CD4-positive, alpha-beta T cell (primary cell): ENCODE data around the gene MTHFD1L. TPM values are rescaled to one million over a fixed set of nuclear protein-coding genes. Genes with fewer than 3 reads are reported as not detected.

Experiments
- ATAC-seq: fragments of 200-7000 bp; cut with Tn5 transposase; one replicate; pipeline ENCODE4 v1.10.0; 2022; ENCODE audit warnings: mild to moderate bottlenecking; ENCODE audit not compliant: poor library complexity
- CTCF ChIA-PET: fragments of 350-600 bp; sonication (Branson Sonifier 250); formaldehyde crosslinking; loops from one replicate; lab custom pipeline; 2021; ENCODE audit warnings: antibody characterized with exemption, inconsistent platforms; lab: Charles Lee
- POLR2A ChIA-PET: fragments of 350-600 bp; sonication (Branson Sonifier 250); formaldehyde crosslinking; loops from one replicate; lab custom pipeline; 2021; ENCODE audit warnings: antibody characterized with exemption, inconsistent platforms; lab: Charles Lee
- DNase-seq, 14 experiments: peaks; one replicate each; pipeline ENCODE4 v3.0.0-alpha.2; 2013 to 2020; ENCODE audit warnings: mixed read lengths in 2 of 14
- H3K27ac ChIP-seq, 2 donors: one replicate each; pipeline versions ENCODE4 v1.5.1 to v1.7.0; 2013; ENCODE audit warnings: low read length in 2 of 2, low read depth in 1 of 2, mild to moderate bottlenecking in 1 of 2
- H3K27me3 ChIP-seq, 2 experiments: 1 replicate in 1 of 2; 2 replicates in 1 of 2; pipeline versions ENCODE4 v1.6.1 to v1.7.0; 2013; ENCODE audit warnings: low read length in 2 of 2, control low read depth in 1 of 2, mild to moderate bottlenecking in 1 of 2, moderate library complexity in 1 of 2; ENCODE audit not compliant: insufficient read depth in 2 of 2, control insufficient read depth in 1 of 2
- H3K36me3 ChIP-seq: one replicate; pipeline ENCODE4 v1.6.1; 2013; ENCODE audit warnings: low read length, control low read depth; ENCODE audit not compliant: insufficient read depth
- H3K4me1 ChIP-seq: one replicate; pipeline ENCODE4 v1.6.1; 2013; ENCODE audit warnings: low read length, control low read depth; ENCODE audit not compliant: insufficient read depth
- H3K4me3 ChIP-seq: one replicate; pipeline ENCODE4 v1.5.1; 2013; ENCODE audit warnings: mild to moderate bottlenecking, low read length, moderate library complexity
- H3K9me3 ChIP-seq, 2 experiments: 1 replicate in 1 of 2; 2 replicates in 1 of 2; pipeline versions ENCODE4 v1.6.1 to v1.7.0; 2013; ENCODE audit warnings: low read length in 2 of 2, mild to moderate bottlenecking in 2 of 2, control low read depth in 1 of 2, moderate library complexity in 1 of 2; ENCODE audit not compliant: control insufficient read depth in 1 of 2, insufficient read depth in 1 of 2
- H3K27ac Mint-ChIP-seq: one replicate; pipeline ENCODE4 v1.8.0; 2020; ENCODE audit warnings: mixed read lengths
- H3K27me3 Mint-ChIP-seq: one replicate; pipeline ENCODE4 v1.8.0; 2021; ENCODE audit warnings: mixed read lengths
- H3K36me3 Mint-ChIP-seq: one replicate; pipeline ENCODE4 v1.8.0; 2021; ENCODE audit warnings: low read depth, mixed read lengths
- H3K4me1 Mint-ChIP-seq: one replicate; pipeline ENCODE4 v1.8.0; 2021; ENCODE audit warnings: low read depth, mixed read lengths
- H3K4me3 Mint-ChIP-seq: one replicate; pipeline ENCODE4 v1.8.0; 2020; ENCODE audit warnings: mild to moderate bottlenecking, mixed read lengths
- H3K9me3 Mint-ChIP-seq: one replicate; pipeline ENCODE4 v1.8.0; 2020; ENCODE audit warnings: mixed read lengths
- CTCF ChIP-seq: fragments of 200-600 bp; IDR thresholded peaks from one replicate; pipeline ENCODE4 v1.8.0; 2022; ENCODE audit warnings: antibody characterized with exemption, mild to moderate bottlenecking
- intact Hi-C, 2 experiments: fragments of 100-400 bp; cut with DNase I in 1 of 2; cut with micrococcal nuclease in 1 of 2; formaldehyde crosslinking; loops; one replicate each; pipeline versions ENCODE4 v1.15.1 to v1.9.0; 2023 to 2025; cut with DNase I, micrococcal nuclease
- total RNA-seq, 174 experiments: library from RNA in 2 of 174; stranded (reverse) in 2 of 174; gene quantifications; one replicate each; pipeline ENCODE4 v1.2.3 and lab custom pipeline; 2021 to 2026

Gene MTHFD1L
- total RNA-seq, 2 experiments from 2014 or later, result 8.8 to 9.7 TPM

- Histone ChIP-seq H3K9me3 (no peaks in the 10 kb centered on the region), H3K36me3 (no peaks in the 10 kb centered on the region), H3K27me3 (no peaks in the 10 kb centered on the region), H3K4me1 (peaks cover 3% of the 10 kb centered on the region), H3K27ac (no peak overlapping the region), H3K4me3 (no peak overlapping the region)
- no peak overlapping the region for H3K4me3 Mint-ChIP-seq
- H3K27ac Mint-ChIP-seq, result no peak overlapping the region
- H3K36me3 Mint-ChIP-seq, result no peaks in the 10 kb centered on the region
- peaks cover 29% of the 10 kb centered on the region for H3K4me1 Mint-ChIP-seq
- H3K9me3 Mint-ChIP-seq, result no peaks in the 10 kb centered on the region
- TF ChIP-seq CTCF, result no peak
- ATAC-seq, result no peak
- no peaks in the 10 kb centered on the region for H3K27me3 Mint-ChIP-seq
- ChIA-PET CTCF (no interaction called here), POLR2A (no interaction called here)
- intact Hi-C loops, result no loop called here
- no peak for DNase-seq
Observed at GRCh38 chr6:151002491-151002935, 137.0 kb downstream of the MTHFD1L start.

- peaks cover 3% of the 10 kb centered on the region for H3K4me1 ChIP-seq
- H3K9me3 ChIP-seq, result no peaks in the 10 kb centered on the region
- DNase-seq, result peak in 3 of 14 experiments; percentile 8 to 32 (median 20)
- Mint-ChIP-seq H3K27me3 (no peaks in the 10 kb centered on the region), H3K9me3 (no peaks in the 10 kb centered on the region), H3K4me1 (peaks cover 29% of the 10 kb centered on the region), H3K27ac (peak overlapping the region; percentile 2), H3K4me3 (no peak overlapping the region), H3K36me3 (no peaks in the 10 kb centered on the region)
- H3K27me3 ChIP-seq, result no peaks in the 10 kb centered on the region
- no peak overlapping the region for H3K27ac ChIP-seq
- no peaks in the 10 kb centered on the region for H3K36me3 ChIP-seq
- peak; percentile 21 for ATAC-seq
- CTCF ChIA-PET, result interaction anchor here (1.1 kb wide), 1 partner anchor 10 kb away, joined by 7 read pairs; no protein-coding TSS in a partner anchor
- H3K4me3 ChIP-seq, result no peak overlapping the region
- TF ChIP-seq CTCF, result no peak
- intact Hi-C loops, result no loop called here
- POLR2A ChIA-PET, result interaction anchor here (0.6 kb wide), 1 partner anchor 21 kb away, joined by 3 read pairs; no protein-coding TSS in a partner anchor
Observed at GRCh38 chr6:151004383-151005024, 139.0 kb downstream of the MTHFD1L start.

DNA sequence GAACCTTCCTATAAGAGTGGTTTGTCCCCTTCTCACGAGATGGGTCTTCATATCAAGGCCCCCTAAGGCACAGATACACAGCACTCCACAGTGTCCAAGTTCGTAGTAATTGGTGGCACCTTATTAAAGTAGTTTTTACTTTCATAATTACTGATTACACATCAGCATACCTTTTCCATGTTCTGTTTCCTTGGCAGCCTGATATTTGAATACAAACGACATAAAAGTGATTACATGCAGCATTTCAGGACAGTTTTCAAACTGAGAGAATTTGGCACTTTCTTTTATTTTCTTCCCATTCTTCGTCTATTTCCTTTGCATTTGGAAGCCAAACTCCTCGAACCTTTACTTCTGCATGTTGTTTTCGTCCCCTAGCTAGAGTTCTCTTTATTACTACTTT, 139.7 kb downstream of the MTHFD1L start:
- H3K4me1 Mint-ChIP-seq, result peaks cover 29% of the 10 kb centered on the region
- H3K36me3 ChIP-seq, result no peaks in the 10 kb centered on the region
- peak overlapping the region; percentile 2 for H3K27ac Mint-ChIP-seq
- intact Hi-C loops, result no loop called here
- no peaks in the 10 kb centered on the region for H3K27me3 Mint-ChIP-seq
- DNase-seq (no peak), ATAC-seq (no peak)
- no peak overlapping the region for H3K27ac ChIP-seq
- H3K9me3 Mint-ChIP-seq, result no peaks in the 10 kb centered on the region
- no peaks in the 10 kb centered on the region for H3K36me3 Mint-ChIP-seq
- POLR2A ChIA-PET, result interaction anchor here (0.6 kb wide), 1 partner anchor 22 kb away, joined by 3 read pairs; no protein-coding TSS in a partner anchor
- no peaks in the 10 kb centered on the region for H3K9me3 ChIP-seq
- H3K4me1 ChIP-seq, result peaks cover 3% of the 10 kb centered on the region
- CTCF ChIA-PET, result interaction anchor here (1.1 kb wide), 1 partner anchor 9 kb away, joined by 7 read pairs; no protein-coding TSS in a partner anchor
- no peak overlapping the region for H3K4me3 Mint-ChIP-seq
- no peak for TF ChIP-seq CTCF
- H3K4me3 ChIP-seq, result no peak overlapping the region
- no peaks in the 10 kb centered on the region for H3K27me3 ChIP-seq
